Lower lobe of right lung (tissue), 2 donors: ENCODE measurements around the gene CRIP1. TPM values are rescaled to one million over a fixed set of nuclear protein-coding genes. Genes with fewer than 3 reads are reported as not detected.

ENCODE experiments used
- ATAC-seq, 2 donors: fragments of 200-7000 bp; cut with Tn5 transposase; one replicate each; pipeline ENCODE4 v1.9.1; 2020 to 2022; ENCODE audit warnings: mild to moderate bottlenecking in 2 of 2, moderate library complexity in 2 of 2
- DNase-seq: peaks from one replicate; pipeline ENCODE4 v3.0.0-alpha.2; 2020
- H3K27ac ChIP-seq: fragments of 200-600 bp; one replicate; pipeline ENCODE4 v1.8.0; 2022
- H3K27me3 ChIP-seq: fragments of 200-600 bp; one replicate; pipeline ENCODE4 v1.8.0; 2022; ENCODE audit warnings: low read depth
- H3K36me3 ChIP-seq: fragments of 200-600 bp; one replicate; pipeline ENCODE4 v1.8.0; 2022; ENCODE audit warnings: mild to moderate bottlenecking
- H3K4me1 ChIP-seq: fragments of 200-600 bp; one replicate; pipeline ENCODE4 v1.8.0; 2022
- H3K4me3 ChIP-seq: fragments of 200-600 bp; one replicate; pipeline ENCODE4 v1.8.0; 2022; ENCODE audit warnings: mild to moderate bottlenecking
- H3K9me3 ChIP-seq: fragments of 200-600 bp; one replicate; pipeline ENCODE4 v1.8.0; 2022
- CTCF ChIP-seq: fragments of 200-600 bp; IDR thresholded peaks from one replicate; pipeline ENCODE4 v1.8.0; 2022; ENCODE audit warnings: antibody characterized with exemption, mild to moderate bottlenecking
- intact Hi-C: fragments of 100-400 bp; cut with DNase I; formaldehyde crosslinking; loops from one replicate; pipeline ENCODE4 v1.11.0; 2022
- total RNA-seq: library from RNA; stranded (reverse); fragmentation: NEBNext Ultra II Directional; extraction: Animal tissue kit (Norgen Biotek cat#: 25700); gene quantifications from one replicate; pipeline ENCODE4 v1.2.1, GENCODE V29; 2021
- donor health status: DM: no; HTN: yes; CAD: no; lungs with severe emphysema.

The CRIP1 gene
- total RNA-seq, 1 donor from 2014 or later, result 237 TPM

GRCh38 chr14:105458571-105458970 is 28.1 kb upstream of the CRIP1 start:
- no peak for TF ChIP-seq CTCF
- DNase-seq (no peak), ATAC-seq (no peak)
- intact Hi-C loops, result no loop called here
- Histone ChIP-seq H3K36me3 (peaks cover 82% of the 10 kb centered on the region), H3K27me3 (no peaks in the 10 kb centered on the region), H3K4me3 (no peak overlapping the region), H3K27ac (no peak overlapping the region), H3K9me3 (no peaks in the 10 kb centered on the region), H3K4me1 (no peaks in the 10 kb centered on the region)

- intact Hi-C loops, result no loop called here
- ATAC-seq (no peak), DNase-seq (no peak)
- H3K9me3 ChIP-seq, result no peaks in the 10 kb centered on the region
- H3K4me3 ChIP-seq, result no peak overlapping the region
- no peak overlapping the region for H3K27ac ChIP-seq
- no peaks in the 10 kb centered on the region for H3K27me3 ChIP-seq
- H3K36me3 ChIP-seq, result peaks cover 82% of the 10 kb centered on the region
- H3K4me1 ChIP-seq, result no peaks in the 10 kb centered on the region
- no peak for TF ChIP-seq CTCF
These were observed 26.6 kb upstream of the CRIP1 start for GRCh38 chr14:105460116-105460515.

- Histone ChIP-seq H3K9me3 (no peaks in the 10 kb centered on the region), H3K27ac (no peak overlapping the region), H3K27me3 (no peaks in the 10 kb centered on the region), H3K4me1 (peaks cover 5% of the 10 kb centered on the region), H3K36me3 (peaks cover 82% of the 10 kb centered on the region), H3K4me3 (no peak overlapping the region)
- ATAC-seq (no peak), DNase-seq (no peak)
- intact Hi-C loops, result no loop called here
- no peak for TF ChIP-seq CTCF
These were observed 26.1 kb upstream of the CRIP1 start for GRCh38 chr14:105460616-105461015.

- intact Hi-C loops, result no loop called here
- Histone ChIP-seq H3K27me3 (no peaks in the 10 kb centered on the region), H3K4me3 (no peak overlapping the region), H3K36me3 (peaks cover 77% of the 10 kb centered on the region), H3K27ac (no peak overlapping the region), H3K9me3 (no peaks in the 10 kb centered on the region), H3K4me1 (peaks cover 10% of the 10 kb centered on the region)
- DNase-seq (no peak), ATAC-seq (no peak)
- no peak for TF ChIP-seq CTCF
These were observed 24.8 kb upstream of the CRIP1 start for GRCh38 chr14:105461903-105462302.

DNA sequence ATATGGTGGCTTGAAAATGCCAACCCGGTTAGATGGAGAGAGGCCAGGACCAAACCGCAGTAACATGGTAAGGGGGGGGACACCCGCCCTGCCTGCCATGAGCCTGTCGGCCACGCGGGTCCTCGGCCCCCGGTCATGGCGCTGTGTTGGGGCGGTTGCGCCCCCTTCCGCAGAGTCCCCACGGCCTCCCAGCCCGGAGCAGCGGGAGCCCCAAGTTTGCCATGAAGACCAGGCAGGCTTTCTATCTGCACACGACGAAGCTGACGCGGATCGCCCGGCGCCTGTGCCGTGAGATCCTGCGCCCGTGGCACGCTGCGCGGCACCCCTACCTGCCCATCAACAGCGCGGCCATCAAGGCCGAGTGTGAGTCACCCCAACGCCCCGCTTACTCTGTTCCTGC is 22.2 kb upstream of the CRIP1 start:
- Histone ChIP-seq H3K36me3 (peaks cover 77% of the 10 kb centered on the region), H3K27me3 (no peaks in the 10 kb centered on the region), H3K4me3 (no peak overlapping the region), H3K9me3 (no peaks in the 10 kb centered on the region), H3K4me1 (peaks cover 23% of the 10 kb centered on the region), H3K27ac (no peak overlapping the region)
- TF ChIP-seq CTCF, result no peak
- ATAC-seq (no peak), DNase-seq (no peak)
- intact Hi-C loops, result no loop called here
